HG03060 (cell line): ENCODE results near the gene UNC119.
"Not testable (repeated sequence)": the region's sequence is repeated elsewhere in the genome, so short reads cannot be mapped to it uniquely, and the experiment has no call there.

Source experiments
- ATAC-seq: cut with Tn5 transposase; IDR thresholded peaks from one replicate; pipeline ENCODE4 v1.9.1; 2021; ENCODE audit warnings: low read depth, moderate number of reproducible peaks; ENCODE audit not compliant: unreplicated experiment

UNC119 gene

DNA sequence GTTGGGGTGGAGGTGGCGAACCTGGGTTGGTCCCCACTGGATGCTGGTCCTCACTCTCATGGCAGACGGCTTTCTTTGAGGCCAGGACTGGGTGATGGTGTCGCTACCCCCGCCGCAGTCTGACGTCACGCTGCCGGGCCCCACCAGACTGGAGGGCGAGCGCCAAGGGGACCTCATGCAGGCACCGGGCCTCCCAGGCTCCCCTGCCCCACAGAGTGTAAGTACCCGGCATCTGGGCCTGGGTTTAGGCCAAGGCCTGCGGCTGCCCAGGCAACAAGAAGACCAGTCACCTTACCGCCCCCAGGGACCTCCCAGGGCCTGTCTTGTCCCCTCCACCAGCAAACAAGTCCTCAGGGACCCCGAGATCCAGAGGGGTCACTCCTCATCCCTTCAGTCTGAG is 28.5 kb downstream of the UNC119 start:
- no peak for ATAC-seq

DNA sequence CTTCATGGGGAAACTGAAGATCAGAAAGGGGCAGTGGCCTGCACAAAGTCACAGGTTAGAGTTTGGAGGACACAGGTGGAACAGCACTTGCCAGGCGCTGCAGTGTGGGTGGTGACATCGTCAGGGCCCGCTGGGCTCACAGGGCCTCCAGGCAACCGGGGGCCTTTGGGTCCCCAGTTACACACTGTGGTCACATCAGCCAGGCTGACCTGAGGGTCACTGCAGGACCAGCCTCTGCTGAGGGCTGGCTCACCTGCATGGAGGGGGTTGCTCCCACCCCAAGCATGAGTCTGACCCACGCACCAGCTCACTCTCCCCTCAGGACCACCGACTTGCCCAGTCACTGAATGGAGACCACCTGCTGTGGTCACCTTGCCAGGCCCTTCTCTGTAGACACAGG is 29.2 kb downstream of the UNC119 start:
- ATAC-seq = no peak

DNA sequence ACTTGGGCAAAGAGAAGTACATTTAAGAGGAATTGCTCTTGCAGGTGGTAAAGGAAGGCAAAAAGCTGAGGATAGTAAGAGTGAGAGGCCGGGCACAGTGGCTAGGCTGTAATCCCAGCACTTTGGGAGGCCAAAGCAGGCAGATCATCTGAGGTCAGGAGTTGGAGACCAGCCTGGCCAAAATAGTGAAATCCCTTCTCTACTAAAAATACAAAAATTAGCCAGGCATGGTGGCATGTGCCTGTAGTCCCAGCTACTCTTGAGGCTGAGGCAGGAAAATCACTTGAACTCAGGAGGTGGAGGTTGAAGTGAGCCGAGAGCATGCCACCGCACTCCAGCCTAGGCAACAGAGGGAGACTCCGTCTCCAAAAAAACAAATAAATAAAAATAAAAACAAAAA is 30.1 kb downstream of the UNC119 start:
- ATAC-seq = not testable (repeated sequence)

DNA sequence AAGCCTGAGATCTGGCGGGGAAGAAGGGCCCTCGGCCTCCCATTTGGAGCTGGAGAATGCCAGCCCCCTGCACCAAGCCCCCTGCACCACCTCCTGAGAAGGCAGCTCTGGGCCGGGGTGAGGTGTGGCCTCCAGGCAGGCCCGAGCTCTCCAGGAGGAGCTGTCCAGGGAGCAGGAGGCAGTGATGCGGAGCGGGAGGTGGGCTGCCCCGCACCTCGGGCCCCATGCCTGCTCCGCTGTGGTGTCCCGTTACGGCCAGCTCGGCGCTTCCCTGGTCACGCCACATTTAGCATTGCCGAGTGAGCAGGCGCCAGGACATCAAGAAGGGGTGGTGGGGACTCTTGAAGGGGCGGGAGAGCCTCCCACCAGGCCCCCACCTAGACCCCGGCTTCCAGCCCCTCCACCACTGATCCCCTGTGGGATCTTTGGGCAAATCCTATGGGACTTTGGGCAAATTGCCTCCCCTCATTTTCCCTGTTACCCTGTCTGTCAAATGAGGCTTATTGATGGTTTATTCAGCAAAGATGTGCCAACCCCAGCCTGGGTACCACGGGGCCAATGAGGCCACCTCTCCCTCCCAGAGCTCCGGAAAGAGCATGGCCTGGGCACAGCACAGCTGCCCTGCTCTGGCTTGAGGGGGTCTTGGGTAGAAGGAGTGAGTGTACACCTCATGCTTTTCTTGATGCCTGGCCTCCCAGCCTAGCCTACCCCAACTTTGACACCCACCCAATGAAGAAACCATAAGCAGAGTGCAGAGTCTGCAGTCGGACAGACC is 30.9 kb downstream of the UNC119 start:
- ATAC-seq = no peak

DNA sequence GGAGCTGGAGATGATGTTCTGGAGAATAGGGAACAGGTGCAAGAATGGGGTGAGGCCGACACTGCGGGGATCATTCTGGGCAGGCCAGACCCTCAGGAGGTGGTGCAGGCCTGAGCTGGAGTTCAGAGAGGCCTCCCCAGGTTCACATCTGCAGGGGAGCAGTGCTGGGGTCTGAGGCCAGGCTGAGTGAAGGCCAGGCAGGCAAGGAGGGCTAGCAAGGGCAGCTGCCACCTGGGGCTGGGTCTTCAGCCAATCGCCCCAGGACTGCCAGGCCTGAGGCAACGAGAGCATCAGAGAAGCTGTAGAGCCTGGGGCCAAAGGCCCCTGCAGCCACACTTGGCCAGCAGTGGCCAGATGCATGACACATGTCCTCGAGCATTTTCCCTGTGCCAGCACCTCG is 31.7 kb downstream of the UNC119 start:
- ATAC-seq = no peak

DNA sequence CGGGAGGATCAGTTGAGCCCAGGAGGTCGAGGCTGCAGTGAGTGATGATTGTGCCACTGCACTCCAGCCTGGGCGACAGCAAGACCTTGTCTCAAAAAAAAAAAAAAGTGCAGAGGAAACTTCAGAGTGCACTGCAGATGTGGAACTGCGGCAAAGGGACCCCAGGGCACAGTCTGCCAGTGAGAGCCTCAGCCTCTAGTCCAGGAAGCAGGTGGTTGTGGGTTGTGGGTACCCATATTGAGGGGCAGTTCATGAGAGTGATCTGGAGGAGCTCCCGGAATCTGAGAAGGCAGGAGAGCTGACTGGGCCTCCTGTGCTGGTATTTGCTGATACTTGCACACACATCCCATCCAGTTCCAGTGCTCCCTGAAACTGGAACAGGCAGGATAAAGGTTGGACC is 33.2 kb downstream of the UNC119 start:
- no peak for ATAC-seq

DNA sequence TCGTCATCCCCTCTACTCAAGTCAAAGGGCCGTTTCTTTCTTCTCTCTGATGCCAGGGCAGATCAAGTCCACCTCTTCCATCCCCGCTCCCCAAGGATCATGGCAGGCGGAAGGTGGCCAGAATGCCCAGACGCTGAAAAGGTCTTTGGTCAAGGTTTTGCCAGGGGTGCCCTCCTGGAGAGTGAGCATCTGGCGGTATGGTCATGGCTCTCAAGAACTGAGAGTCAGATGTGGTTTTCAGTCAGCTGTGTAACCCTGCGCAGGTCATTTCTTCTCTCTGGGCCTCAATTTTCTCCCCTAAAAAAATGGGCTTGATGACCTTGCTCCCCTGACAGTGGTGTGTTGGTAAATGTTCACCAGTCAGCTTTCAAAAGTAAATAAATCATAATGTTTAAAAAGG is 33.8 kb downstream of the UNC119 start:
- no peak for ATAC-seq

DNA sequence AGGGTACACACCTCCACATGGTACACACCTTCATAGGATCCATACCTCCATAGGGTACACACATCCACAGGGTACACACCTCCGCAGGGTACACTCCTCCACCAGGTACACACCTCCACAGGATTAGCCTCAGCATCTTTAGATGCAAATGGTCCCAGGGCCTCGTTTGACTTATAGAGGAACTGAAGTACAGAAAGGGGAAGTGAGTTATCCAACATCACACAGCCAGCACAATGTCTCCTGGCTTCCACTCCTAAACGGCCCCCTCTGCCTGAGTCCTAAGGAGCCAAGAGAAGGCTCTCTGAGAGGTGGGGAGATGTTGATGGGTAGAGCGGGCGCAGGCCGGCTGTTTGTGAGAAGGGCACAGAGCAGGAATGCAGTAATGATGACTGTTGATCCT is 34.3 kb downstream of the UNC119 start:
- no peak for ATAC-seq

DNA sequence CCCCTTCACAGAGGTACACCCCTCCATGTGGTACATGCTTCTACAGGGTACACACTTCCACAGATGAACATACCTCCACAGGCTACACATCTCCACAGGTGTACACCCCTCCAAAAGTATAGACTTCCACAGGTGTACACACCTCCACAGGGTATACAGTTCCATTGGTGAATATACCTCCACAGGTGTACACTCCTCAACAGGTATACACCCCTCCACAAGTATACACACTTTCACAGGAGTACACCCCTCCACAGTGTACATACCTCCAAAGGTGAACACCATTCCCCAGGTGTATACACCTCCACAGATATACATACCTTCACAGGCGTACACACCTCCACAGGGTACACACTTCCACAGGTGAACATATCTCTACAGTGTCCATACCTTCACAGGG is 36.9 kb downstream of the UNC119 start:
- ATAC-seq = no peak

DNA sequence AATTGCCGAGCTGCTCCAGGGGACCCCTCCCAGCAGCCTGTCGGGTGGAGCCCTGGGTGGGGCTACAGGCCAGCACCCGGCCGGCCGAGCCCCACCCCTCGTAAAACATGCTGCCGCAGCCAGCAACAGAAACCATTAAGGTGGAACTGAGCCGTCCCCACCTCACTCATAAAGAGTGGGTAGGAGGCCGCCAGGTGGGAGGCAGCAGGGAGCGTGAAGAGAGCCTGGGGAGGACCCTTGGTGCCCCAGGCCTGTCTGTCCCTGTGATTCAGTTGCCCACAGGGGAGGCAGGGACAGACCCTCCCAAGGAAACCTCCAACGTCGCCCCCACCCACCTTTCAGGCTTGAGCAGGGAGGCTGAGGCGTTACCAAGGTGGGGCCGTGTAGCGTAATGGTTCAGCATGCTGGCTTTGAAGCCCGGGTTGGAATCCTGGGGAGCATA is 37.8 kb downstream of the UNC119 start:
- ATAC-seq = no peak

DNA sequence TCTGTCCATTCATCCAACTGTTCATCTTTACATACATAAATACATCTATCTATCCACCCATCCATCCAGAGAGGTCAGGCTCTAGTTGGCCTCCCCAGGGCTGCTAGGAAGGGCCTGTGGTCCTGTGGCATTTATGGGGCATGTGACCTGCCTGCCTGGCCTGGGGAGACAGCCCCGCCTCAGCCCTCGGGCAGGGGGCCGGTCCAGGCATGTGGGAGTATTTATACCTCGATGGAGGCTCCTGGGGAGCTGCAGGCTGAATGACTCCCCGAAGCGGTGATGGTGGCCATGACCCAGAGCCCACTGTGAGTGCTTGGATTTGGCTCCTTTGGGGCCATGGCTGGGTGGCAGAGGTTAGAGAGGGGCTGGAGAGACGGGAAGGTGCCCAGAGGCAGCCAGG is 38.9 kb downstream of the UNC119 start:
- ATAC-seq = no peak

DNA sequence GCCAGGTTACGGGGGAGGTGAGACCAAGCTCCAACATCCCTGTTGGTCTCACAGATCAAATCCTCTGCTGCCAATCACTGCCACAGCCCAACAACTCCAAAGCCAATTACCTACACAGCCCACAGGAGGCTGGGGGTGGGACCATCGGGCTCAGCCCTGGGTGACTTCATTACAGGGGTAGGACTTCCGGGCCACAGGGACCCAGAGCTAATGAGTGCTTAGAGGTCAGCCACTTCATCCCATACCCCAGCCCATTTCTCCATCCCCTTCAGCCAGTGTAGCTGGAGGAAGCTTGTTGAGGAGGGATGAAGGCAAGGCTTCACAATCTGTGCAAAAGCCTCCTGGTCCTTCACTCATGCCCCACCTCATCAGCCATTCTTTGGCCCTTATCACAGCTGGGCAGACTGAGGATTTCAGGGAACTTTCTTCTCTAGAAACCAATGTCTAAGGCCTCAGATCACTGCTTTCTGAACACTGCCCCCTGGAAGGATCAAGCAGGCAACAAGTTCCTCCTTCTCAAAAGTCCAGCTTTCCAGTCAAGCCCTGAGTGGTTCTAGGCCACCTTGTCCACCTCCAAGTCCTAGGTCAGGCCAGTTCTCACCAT is 40.5 kb downstream of the UNC119 start:
- no peak for ATAC-seq

DNA sequence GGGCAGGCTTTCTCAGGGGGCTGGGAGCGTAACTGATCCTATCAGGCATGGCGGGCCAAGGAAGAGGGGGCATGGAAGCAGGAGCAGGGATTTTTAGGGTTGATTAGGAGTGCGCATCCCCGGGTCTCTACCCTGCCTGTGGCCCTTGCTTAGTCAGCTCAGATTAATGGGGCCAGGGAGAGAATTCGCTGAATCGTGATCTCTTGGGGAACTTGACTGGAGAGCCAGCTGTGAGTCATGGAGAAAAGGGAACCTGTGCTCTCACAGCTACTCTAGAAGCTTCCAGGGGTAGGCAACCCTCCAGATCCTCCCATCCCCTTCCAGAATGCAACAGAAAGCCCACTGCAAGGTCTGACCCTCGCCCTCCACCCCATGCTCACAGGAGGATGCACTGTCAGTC is 42.6 kb downstream of the UNC119 start:
- ATAC-seq = no peak

DNA sequence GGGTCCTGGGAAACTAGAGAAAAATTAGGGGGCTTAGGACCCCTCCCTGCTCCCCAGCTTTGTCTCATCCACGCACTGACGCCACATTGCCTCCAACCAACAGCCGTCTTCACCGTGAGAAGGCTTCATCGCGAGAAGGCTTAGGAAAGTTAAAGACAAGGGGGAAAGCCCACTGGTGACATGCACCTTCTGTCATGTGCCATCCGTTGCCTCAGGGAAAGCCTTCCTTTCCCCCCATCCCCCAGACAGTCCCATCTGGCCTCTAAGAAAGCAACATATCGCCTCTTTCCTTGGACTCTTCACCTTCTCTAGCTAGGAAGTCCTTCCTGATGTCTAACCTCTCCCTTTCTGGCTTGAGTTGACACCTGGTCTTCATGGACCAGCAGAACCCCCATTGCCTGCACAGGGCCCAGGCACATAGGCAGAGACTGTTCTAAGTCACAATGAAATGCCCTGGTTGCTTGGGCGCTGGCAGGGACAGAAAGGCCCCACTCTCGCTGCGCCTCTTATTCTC is 44.2 kb downstream of the UNC119 start:
- no peak for ATAC-seq

DNA sequence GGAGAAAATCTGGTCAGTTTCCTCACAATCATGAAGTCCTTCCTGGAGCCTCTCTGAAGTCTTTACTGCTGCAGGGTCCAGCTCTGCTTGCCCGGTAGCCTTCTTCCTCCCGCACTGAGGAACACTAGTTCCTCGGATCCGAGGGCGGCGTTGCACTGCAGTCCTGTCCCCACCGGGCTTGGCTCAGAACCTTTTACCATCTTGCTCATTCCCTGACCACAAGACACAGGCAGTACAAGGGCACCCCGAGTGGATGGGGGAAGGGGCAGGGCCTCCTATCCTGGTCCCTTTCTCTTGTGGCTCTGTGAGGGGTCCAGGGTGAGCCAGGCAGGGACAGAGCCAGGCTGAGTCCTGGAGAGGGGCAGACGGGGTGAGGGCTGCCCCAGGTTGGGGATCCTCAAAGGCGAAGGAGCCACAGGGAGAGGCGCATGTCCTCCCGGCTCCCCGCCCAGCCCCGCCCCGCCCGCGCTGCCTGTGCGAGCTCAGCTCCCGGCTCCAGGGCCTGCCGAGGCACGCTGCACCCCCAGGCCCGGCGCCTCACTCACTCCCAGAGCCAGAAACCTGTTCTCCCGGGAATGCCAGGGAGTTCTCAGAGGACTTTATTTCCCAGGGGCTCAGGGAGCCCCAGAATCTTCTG is 44.7 kb downstream of the UNC119 start:
- ATAC-seq = no peak

DNA sequence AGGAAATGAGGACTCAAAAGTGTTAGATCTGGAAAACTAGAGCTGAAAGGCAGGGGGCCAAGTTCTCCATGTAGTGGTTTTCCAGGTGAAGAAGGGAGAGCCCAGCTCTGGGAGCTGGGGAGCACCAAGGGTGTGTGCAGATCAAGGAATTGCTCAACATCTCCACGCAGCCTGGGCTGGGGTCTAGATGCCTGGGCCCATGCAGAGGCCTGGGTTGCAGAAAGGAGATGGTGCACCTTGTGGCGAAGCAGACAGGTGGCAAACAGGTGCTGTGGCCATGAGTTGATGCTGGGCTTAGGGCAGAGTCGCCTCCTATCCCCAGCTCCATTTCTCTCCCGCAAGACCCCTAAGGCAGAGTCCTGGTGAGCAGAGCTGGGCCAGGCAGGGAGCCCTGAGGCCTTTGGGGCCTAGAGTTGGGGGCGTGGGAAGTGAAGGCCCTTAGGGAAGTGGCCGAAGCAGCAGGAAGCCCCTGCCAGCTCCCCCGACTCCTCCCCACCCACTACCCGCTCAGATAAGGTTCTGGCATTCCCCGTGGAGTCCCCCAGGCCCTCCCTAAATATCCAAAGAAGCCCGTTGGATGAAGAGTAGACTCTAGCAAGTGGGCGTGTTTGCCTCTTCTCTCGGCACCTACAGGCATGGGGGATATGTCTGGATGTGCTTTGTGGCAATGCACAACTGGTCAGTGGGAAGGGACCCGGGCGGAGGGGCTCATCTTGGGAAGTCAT is 45.5 kb downstream of the UNC119 start:
- no peak for ATAC-seq

DNA sequence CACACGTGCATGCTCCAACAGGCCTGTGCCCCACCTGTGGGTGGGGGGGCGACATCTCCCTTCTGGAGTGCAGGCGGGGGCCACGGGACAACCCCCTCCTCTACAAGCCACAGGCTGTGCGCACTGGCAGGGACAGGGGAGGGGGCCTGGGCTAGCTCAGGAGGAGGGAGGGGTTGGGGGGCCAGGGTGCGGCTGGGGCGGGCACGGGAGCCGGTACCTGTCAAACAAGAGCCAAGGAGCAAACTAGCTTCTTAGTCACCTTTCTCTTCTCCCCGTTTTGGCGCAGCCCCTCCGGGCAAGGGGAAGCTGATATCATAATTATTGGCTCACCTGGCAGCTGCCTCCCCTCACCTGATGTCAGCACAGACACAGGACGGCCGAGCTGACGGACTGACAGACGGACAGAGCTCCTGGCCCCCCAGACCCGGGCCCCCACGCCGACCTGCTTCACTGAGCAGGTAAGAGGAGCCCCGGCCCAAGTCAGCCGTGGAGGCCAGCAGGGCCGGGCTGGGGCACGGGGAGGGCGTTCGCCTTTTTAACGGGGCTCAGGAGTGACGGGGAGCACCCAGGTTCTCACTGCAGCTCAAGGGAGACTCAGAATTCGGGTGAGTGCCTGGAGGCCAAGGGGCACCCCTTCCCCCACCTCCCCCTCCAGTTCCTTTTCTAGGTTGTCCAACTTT is 46.3 kb downstream of the UNC119 start, which contains the start of gene FOXN1:
Gene FOXN1, plus strand, starts transcription at position 363 of the 680 bp plus-strand sequence. CDS start 17,622 bp downstream, outside the sequence.
- no peak for ATAC-seq

DNA sequence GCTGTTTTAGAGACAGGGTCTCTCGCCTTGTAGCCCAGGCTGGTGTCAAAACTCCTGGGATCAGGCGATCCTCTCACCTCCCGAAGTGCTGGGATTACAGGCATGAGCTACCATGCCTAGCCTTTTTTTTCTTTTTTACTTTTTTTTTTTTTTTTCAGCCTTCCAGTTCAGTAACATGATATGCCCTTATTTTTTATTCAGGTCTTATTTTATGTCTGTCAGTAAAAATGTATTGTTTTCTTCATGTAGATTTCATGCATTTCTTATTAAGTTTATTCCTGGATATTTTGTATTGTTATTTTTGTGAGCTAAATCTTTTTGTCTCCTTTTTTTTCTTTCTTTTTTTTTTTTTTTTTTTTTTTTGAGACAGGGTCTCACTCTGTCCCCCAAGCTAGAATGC is 49.0 kb downstream of the UNC119 start:
- ATAC-seq = no peak

DNA sequence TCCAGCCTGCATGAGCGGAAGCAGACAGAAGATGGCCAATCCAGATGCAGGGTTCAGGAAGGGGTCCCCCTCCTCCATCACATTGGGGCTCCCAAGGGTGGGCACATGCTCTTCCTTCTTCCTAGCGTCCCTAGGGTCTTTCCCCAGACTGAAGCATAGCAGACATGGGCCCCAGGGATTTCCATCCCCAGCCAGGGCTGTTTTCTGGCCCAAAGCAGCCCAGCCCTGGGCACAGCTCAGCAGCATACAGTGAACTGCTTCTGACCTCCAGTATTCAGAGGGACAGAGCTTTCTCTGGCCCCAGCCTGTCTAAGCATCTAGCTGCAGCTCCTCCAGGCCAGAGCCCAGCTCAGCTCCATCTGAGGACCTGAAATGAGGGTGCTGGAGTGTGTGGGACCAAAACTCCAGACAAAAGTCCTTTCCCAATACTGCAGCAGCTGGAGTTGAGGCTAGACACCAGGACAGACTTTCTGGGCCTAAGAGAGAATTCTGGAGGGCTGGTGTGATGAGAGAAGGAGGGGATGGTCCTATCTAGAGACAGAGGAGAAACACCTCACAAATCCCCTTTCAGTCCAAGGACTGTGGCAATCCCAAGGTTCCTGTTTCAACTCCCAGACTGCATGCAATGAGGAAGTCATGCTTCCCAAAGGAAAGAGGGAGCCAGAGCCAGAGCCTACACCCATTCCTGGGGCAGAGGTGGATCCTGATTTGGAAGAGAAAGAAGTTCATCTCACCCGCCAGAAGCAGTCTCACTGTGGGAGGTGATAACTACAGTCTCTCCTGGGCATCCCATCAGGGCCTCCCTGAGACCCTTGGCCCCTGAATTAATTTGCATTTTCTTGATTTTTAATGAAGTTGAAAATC is 50.8 kb downstream of the UNC119 start:
- ATAC-seq = no peak
